ENCODE data around the gene SLC5A8. TPM values are rescaled to one million over a fixed set of nuclear protein-coding genes. Genes with fewer than 3 reads are reported as not detected.
"Not testable (repeated sequence)": the region's sequence is repeated elsewhere in the genome, so short reads cannot be mapped to it uniquely, and the experiment has no call there.

The SLC5A8 gene
- total RNA-seq, 4 donors from 2014 or later = under 0.01 TPM; not detected in 3

- Histone ChIP-seq H3K4me3 (no peak overlapping the region), H3K36me3 (no peaks in the 10 kb centered on the region), H3K4me1 (peaks cover 0 to 7% (median 0%) of the 10 kb centered on the region in 3 donors), H3K27me3 (no peaks in the 10 kb centered on the region), H3K9me3 (no peaks in the 10 kb centered on the region), H3K27ac (no peak overlapping the region)
- intact Hi-C loops (cut with DNase I) = no loop called here
- 31 to 37% methylated on average over 4 of the region's 4 CpGs for WGBS, 2 donors
- TF ChIP-seq POLR2A (IDR thresholded peaks at IDR 0.05) (no peak), CTCF (IDR thresholded peaks at IDR 0.05) (no peak)
- DNase-seq = no peak
Measured at GRCh38 chr12:101165319-101165718, 44.7 kb downstream of the SLC5A8 start.

- H3K36me3 ChIP-seq; H3K9me3 ChIP-seq; DNase-seq; intact Hi-C loops (cut with DNase I); H3K4me3 ChIP-seq; H3K27me3 ChIP-seq; H3K27ac ChIP-seq; H3K4me1 ChIP-seq: not testable (repeated sequence)
- 94% methylated on average over 12 to 22 of the region's 35 CpGs for WGBS, 2 donors
Measured at GRCh38 chr12:101145777-101146431, 64.1 kb downstream of the SLC5A8 start.

GRCh38 chr12:101127521-101128219 is 82.4 kb downstream of the SLC5A8 start:
- intact Hi-C loops (cut with DNase I) = no loop called here
- Histone ChIP-seq H3K27ac (no peak overlapping the region), H3K36me3 (no peaks in the 10 kb centered on the region), H3K4me1 (no peaks in the 10 kb centered on the region), H3K9me3 (no peaks in the 10 kb centered on the region), H3K4me3 (no peak overlapping the region), H3K27me3 (no peaks in the 10 kb centered on the region)
- TF ChIP-seq CTCF (IDR thresholded peaks at IDR 0.05) (no peak), POLR2A (IDR thresholded peaks at IDR 0.05) (no peak)
- 88 to 90% methylated on average over 6 of the region's 6 CpGs for WGBS, 2 donors
- DNase-seq = no peak

DNA sequence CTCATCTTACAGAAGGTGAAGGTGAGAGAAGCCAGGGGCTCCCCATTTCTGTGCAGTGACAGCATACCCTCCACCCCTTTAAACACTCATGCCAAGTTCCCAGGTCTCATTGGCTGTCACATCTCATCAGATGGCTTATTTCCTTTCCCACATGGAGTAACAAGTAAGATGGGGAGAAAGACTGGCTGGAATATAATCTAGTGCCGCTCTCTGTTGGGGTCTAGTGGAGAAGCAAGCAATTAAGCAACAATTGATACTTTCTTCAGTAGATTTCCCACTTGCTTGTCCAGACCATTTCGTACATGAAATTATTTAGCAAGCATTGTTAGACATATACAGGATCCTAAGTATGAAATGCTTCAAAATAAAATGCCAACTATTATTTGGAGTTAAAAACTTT is 92.2 kb downstream of the SLC5A8 start:
- Histone ChIP-seq H3K27me3 (no peaks in the 10 kb centered on the region), H3K4me1 (no peaks in the 10 kb centered on the region), H3K36me3 (no peaks in the 10 kb centered on the region), H3K27ac (no peak overlapping the region), H3K9me3 (no peaks in the 10 kb centered on the region), H3K4me3 (no peak overlapping the region)
- no peak for TF ChIP-seq POLR2A (IDR thresholded peaks at IDR 0.05)
- TF ChIP-seq CTCF (IDR thresholded peaks at IDR 0.05) = no peak
- WGBS, 2 donors = 91% methylated on average over 2 of the region's 2 CpGs
- intact Hi-C loops (cut with DNase I) = no loop called here
- DNase-seq = no peak

DNA sequence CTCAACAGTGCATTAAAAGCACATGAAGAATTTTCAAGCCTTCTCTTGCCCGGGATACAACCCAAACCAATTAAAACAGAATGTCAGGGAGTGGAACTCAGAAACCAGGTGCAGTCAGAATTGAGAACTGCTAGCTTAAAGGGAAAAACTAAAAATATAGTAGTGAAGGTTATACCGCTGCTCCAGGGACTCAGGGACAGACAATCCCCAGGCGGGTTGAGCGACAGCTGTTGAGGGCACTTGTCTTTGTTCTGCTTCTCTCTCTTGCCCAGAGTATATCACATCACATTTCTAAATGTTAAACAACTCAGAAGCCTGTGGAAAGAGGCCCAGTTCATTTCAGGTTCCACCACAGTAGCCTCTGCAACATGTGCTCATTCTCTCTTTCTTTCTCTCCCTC is 93.1 kb downstream of the SLC5A8 start:
- no peak overlapping the region for H3K27ac ChIP-seq
- intact Hi-C loops (cut with DNase I) = no loop called here
- H3K9me3 ChIP-seq = no peaks in the 10 kb centered on the region
- 61 to 72% methylated on average over 4 of the region's 4 CpGs for WGBS, 2 donors
- H3K36me3 ChIP-seq = no peaks in the 10 kb centered on the region
- TF ChIP-seq POLR2A (IDR thresholded peaks at IDR 0.05) (no peak), CTCF (IDR thresholded peaks at IDR 0.05) (no peak)
- no peak overlapping the region for H3K4me3 ChIP-seq
- no peaks in the 10 kb centered on the region for H3K4me1 ChIP-seq
- no peaks in the 10 kb centered on the region for H3K27me3 ChIP-seq
- no peak for DNase-seq
